Measurements from ENCODE around the gene KRT13.

KRT13 gene

DNA sequence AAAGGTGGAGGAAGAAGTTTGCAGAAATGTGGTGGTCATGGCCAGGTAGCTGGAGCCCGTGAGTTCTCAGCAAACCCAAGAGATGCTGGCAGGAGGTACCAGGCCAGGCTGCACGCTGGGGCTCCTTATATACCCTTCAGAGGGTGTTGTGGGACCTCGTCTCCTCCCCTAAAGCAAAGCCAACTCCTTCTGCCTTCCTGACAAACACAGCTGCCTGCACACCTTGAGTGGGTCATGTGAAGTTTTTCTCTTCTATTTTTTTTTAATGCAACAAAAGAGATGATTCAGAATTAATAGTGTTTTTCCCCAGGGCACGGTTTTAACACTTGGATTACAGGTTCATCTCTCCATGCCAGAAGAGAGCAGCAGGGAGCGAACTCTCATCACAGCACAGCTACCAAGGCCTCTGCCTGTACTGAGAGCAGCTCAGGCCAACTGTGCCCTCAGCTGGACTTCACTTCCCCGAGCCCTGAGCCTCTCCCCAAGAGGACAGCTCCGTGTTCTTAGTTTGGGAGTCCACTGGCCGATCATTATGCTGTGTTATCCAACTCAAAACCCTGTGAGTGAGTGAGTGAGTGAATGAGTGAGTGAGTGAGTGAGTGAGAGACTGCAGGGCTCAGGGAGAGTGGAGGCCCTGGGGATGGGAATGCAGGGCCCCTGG lies 13.5 kb upstream of the KRT13 start, which contains the start of gene KRT15:
Gene KRT15, minus strand, starts transcription at position 102 of the 661 bp plus-strand sequence. Its CDS starts 63 bp downstream, at position 39.
- no peak for DNase-seq

DNA sequence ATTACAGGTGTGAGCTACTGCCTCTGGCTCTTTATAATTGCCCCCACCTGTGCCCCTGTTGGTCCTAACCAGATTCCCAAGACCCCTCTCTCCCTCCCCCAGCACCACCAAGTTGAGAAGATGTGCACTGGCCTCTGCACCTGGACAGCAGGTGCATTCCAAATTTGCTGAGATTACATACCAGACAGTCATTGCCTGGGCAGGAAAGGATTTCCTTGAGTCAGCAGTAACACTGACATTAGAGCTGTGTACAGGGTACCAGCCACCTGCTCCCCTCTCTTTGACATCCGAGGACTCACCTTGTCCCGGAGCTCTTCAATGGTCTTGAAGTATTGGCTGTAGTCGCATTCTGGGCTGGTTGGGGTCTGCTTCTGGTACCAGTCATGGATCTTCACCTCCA lies 12.6 kb upstream of the KRT13 start:
- DNase-seq = no peak

DNA sequence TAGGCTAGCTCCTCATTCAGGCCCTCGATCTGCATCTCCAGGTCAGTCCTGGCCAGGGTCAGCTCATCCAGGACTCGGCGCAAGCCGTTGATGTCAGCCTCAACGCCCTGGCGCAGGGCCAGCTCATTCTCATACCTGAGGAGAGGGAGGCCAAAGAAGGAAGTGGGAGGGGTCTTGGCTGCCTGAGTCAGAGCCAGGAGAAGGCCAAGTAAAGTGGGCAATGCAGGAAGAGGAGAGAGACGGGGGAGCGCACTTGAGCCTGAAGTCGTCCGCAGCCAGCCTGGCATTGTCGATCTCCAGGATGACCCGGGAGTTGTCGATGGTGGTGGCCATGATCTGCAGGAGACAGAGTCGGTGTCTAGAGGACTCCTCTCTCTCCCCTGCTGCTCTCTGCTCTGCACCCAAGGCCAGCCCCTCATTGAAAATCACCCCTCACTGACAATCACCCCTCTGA lies 11.4 kb upstream of the KRT13 start:
- DNase-seq = no peak

DNA sequence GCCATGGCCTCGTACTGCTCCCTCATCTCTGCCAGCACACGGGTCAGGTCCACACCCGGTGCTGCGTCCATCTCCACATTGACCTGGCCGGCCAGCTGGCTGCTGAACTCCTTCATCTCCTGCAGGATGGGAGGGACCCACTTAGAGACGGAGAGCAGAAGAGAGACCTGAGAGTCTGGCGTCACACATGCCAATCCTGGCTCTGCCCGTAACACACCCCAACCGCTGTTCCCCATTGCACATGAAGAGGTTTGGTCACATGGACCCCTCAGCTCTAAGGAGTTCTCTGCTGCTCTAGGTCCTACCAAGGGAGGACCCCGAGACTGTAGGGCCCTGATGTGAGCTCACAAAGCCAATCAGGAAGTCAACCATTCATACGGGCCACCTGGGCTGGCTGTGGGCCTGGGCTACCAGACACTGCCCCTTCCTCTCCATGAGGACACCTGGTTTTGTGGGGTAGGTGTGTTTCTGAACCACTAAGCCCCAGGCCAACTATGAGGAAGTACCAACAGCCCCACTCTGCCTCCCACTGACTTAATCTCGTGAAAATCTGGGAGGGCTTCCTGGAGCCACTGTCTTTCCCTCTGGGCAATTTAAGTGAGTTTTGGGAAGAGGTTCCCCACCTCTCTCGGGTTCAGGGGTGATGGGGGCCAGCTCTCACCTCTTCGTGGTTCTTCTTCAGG lies 10.9 kb upstream of the KRT13 start:
- no peak for DNase-seq

DNA sequence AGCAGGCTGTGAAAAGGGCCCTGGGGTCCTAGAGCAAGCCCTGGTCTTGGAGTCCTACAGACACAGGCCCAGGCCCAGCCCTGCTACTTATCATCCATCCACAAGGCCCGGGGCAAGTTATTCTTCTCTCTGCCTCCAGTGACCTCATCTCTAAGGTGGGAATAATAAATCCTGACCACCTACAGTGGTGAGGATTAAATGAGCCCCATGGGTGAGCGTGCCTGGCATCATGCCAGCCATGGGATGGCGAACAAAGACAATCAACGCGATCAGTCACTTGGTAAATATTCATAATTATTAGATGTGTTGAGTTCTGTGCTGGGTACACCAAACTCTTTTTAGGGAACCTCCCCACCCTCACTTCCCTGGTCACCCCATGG lies 7.7 kb upstream of the KRT13 start:
- no peak for DNase-seq

DNA sequence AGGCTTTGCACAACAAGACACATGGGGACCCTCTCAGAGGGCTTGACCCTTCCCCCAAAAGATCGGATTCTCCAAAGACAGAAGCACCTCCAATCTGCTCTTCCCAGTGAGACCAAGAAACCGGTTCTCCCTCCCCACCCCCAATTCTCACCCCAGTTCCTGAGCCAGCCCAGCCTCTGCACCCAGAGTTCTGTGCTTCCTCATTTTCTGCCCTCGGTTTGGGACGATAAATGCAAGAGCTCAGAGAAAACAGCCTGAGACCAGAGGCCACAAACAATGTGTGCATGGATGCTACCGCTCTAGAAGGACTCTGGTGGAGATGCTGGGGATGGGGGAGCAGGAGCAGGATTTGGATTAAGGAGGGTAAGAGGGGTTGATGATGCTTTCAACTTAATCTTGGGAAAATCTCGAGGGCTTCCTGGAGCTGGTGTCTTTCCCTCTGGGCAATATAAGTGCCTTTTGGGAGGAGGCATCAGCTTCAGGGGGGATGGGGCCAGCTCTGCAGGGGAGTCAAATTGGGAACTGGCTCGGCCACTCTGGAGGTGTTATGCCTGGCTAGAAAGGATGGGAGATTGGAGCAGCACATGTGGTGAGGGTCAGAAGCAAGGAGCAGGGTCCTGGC lies 7.2 kb upstream of the KRT13 start:
- DNase-seq = no peak

DNA sequence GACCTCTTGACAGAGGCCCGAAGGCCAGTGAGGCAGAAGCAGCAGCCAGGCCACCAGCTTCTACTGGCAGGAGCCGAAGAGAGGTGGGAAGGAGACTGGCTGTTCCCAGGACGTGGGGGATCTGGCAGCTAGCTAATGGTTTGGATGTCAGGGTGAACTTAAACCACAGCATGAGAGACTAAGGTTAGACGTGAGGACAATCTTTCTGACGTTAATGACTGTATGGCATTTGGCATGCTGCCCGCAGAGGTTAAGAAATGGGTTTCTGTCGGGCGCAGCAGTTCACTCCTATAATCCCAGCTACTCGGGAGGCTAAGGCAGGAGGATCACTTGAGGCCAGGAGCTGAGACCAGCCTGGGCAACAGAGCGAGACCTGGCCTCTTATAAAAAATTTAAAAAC lies 6.3 kb upstream of the KRT13 start:
- DNase-seq = no peak

DNA sequence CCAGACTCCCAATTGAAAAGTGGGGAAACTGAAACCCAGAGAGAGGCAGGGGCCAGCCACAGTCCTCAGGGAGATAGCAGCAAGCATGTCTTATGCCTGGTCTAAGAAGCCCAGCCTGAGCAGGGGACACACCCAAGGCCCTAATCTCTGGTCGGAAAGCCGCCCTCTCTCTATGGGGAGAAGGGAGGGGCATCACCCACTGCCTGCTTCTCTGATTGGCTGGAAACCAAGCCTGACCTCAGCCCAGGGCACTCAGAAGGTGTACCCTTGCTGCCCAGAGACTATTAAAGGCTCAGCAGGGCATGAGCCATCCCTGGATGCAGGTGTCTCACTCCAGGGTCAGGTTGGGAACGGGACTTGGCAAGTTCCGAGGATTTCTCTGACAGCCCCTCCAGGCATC lies 5.7 kb upstream of the KRT13 start:
- DNase-seq = no peak

DNA sequence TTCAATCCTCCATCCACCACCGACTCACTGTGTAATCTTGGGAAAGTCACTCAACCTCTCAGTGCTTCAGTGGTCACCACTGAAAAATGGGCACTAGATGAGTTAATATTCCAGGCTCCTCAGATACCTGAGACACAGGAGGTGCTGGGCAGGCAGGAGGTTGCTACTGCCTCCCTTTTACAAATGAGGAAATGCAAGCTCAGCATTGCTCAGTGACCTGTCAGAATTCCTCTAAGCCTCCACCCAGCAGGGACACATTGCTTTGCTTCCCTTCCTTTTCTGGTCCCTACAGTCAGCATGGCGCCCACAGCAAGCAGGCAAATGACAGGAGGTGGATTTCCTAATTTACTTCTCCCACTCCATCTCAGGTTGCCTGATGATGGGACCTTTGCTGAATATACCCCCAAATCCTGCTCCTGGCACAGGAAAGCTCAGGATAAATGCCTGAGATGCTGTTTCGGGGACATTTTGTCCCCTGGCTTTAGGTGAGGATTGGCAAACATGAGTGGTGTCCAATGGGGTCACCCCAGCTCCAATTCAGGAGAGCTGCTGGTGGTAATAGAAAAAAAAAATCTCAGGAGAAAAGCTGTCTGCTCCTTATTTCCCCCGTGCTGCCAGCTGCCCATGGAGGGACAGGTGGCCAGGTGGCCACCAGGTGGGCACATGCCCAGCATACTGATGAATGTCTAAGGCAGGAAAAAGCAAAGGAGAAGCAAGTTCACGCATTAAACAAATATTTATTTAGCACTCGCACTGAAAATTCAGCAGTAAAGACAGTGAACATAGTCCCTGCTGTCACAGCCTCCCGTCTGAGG lies 5.0 kb upstream of the KRT13 start:
- DNase-seq = no peak

DNA sequence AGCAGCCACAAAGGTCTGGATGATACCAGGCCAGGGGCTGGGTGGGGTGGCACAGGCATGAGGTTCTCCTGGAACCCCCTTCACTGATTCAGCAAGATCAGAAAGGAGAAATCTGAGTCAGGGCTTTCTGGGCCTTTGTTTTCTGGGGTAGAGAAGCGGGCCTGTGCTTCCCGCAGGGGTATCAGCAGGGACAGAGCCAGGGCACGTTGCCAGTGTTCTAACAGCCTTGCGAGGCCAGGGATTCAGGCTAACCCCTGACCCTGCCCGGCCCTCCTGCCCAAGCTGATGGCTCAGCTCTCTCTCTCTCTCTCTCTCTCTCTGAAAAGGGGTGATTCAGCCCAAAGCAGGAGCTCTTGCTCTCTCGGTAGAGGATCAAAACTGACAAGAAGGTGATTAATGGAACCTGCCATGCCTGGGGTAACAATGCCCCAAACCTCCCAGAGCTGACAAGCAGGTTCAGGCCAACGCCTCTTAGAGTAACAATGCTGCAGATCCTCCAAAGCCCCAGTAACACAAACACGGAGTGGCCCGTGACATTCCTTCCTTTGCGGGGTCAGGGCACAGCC lies 2.0 kb upstream of the KRT13 start:
- no peak for DNase-seq

DNA sequence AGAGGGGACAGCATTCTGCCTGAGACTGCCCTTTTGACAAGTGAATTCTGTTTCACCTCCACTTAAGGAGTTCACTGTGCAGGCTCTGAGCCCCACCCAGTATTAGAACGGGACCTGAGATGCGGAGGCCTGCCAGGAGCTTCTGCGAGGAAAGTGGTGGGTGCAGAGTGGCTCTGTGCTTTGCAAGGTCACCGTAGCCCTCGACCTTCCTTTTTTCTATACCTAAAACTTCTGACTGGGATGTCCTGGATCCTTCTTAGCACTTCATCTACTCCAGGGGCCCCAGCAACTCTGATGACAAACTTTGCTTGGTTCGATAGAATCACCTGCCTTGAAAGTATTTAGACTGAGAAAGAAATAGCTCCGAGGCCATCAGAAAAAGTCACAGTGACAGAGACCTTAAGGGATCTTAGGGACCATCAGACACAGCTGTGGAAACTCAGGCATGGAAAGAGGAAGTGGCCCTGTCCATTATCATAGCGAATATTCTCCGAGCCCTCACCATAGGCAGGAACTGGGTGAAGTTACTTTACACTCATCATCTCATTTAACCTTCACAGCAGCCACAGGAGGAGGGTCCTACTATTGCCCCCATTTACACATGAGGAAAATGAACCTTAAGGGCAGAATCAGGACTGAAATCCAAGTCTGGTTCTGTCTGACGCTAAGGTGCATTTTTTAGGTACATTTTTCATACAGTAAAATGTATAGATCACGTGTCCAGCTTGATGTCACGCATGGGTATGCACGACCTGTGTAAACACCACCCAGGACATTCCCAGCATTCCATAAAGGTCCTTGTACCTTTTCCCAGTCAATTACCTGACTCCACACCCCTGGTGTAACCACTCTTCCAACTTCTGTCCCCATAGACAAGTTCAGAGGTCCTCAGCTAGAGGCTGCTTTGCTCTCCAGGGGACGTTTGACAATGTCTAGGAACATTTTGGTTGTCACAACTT lies 676 bp upstream of the KRT13 start:
- DNase-seq = no peak

DNA sequence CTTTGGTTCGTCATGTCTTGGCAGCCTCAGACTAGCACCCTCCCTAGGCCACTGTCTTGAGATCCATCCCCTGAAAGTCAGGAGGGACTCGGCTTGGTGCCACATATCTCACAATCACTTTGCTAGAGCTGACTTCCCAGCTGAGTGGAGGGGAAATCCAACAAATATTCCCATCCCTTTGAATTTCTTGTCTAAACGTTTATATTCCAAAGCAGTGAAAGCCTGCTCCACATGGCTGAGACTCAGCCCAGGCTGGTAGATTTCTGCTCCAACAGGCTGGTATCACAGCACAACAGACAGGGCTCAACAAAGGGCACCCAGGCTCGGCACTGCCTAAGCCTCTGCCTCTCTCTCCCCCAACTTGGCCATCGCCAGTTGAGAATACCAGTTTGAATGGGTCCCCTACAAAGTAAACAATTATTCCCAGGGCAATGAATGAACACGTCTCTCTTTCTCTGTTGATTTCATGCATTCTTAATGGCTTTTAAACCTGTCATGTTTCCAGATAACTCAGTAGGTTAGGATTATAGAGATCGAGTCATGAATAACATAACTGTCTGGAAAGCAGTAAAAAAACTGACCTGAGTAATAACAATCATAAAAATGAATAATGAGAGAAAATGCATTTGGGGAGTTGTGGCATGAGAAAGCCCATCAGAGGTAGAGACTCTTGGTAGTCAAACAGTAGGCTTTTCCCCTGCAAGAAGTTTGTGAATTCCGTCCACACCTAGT lies 1.0 kb downstream of the KRT13 start:
- DNase-seq = no peak

DNA sequence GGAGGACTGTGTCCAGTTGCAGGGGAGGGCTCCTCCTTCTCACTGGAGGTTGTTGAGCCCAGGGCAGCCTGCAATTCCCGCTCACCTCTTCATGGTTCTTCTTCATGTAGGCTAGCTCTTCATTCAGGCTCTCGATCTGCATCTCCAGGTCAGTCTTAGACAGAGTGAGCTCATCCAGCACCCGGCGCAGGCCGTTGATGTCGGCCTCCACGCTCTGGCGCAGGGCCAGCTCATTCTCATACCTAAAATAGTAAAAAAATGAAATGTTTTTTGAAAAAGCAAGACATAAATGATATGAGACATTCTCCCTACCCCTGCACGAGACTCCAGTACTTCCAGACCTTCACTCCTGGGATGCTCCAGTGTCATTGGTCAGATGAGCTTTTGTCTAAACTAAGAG lies 2.2 kb downstream of the KRT13 start:
- no peak for DNase-seq

DNA sequence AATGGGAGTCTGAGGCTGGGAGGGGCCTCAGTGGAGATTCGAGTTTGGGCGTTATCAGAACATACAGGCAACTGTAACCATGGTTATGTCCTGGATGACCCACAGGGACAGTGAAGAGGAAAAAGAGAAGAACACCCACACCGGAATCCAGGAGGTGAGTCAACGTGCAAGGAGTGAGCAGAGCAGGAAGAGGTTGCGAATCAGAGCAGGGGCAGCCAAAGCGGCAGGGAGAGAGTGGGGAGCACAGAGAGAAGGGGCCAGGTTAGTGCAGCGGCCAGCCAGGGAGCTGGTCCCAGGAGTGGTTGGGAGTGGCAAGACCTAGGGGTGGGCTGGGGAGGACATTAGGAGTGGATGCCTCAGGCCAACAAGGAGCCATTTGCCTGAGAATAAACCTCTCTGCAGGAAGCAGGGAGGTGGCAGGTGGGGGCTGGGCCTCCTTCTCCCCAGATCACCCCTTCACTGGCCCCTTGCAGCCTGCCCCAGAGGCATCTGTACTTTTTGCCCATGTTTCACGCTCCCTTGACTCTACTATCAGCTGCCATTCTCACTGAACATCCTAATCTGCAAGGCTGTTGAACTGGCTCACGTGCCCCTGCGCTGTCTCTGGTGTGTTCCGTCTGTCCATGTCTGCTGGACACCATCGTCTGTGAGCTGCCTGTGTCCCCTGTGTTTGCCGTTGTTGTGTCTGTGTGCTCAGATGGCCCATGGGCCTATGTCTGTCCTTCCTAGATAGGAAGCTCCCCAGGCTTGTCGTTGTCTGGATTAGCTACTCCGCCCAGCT lies 5.1 kb downstream of the KRT13 start:
- DNase-seq = no peak

DNA sequence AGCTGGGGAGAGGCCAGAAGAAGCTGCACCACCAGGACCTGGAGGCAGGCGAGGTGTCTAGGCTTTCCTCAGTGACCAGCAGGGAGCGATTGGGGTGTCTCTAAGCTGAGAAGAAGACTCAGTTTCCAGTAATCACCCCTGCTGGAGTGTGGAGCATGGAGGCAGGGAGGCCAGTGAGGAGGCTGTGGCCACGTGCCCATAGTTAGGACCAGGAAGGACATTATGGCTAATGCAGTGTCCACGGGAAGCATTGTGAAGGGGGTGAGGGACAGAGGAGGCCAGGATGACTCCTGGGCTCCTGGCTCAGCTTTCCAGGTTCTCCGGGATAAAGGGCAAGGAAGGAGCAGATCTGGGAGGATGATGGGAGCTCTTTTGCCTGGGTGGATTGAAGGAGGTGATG lies 5.7 kb downstream of the KRT13 start:
- DNase-seq = no peak

DNA sequence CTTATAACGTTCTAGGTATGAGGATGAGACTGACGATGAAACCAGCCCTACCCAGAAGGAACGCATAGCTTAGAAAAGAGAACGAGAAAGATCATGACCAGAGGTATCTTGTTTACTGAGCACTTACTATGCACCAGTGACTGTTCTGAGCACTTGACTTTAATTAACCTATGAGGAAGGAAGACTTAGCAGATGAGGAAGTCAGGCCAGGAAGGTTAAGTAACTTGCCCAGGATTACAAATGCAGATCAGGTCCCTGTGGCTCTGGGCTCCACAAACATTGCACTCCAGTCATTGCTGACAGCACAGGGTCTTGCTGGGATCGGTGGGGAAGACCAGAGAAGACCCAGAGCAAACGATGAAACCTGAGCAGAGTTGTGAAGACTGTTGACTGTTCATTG lies 7.1 kb downstream of the KRT13 start:
- no peak for DNase-seq

DNA sequence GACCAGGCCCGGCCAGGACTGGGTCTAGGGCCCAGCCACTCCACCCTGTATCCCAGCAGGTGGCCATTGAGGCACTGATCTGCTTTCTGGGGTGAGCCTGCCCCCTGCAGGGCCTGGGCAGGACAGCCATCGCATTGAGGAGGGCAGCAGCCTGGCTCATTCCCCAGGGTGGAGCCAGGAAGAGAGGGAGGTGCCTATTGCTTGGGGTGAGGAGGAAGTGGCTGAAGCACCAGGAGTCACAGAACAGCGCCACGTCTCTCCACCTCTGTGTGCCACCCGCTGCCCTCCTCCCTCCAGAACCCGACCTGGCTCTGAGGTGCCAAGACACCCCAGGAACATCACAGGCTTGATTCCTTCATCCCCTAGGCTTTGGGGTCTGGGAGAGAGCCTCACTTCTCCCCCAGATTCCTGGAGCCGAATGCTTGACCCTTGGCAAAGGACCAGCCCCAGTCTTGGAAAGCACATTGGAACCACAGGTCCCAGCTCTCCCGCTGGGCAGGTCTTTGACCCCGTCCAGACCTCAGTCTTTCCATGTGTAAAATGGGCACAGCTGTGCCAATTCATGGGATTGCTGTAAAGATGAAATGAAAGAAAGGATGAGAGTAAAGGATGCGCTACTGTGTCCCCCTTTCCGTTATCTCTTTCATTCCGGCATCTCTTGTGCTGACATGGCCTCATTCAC lies 8.5 kb downstream of the KRT13 start:
- DNase-seq = peak; percentile 30

DNA sequence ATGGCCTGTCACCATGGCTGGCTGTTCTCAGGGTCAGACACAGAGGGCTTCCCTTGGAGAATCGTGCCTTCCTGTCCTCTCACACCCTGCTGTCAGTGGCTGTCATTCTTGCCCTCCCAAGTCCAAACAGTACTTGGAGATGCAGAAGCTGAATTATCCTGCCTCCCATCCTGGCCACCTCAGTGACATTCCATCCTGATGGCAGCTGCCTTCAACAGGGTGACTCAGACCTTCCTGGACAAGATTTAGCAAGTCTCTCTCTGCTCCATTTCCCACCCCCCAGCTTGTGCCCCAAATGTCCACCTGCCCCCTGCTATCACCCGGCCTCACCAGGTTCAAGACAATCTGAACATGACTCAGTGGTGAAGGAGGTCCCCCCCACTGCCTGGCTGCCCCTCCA lies 10.9 kb downstream of the KRT13 start:
- no peak for DNase-seq

DNA sequence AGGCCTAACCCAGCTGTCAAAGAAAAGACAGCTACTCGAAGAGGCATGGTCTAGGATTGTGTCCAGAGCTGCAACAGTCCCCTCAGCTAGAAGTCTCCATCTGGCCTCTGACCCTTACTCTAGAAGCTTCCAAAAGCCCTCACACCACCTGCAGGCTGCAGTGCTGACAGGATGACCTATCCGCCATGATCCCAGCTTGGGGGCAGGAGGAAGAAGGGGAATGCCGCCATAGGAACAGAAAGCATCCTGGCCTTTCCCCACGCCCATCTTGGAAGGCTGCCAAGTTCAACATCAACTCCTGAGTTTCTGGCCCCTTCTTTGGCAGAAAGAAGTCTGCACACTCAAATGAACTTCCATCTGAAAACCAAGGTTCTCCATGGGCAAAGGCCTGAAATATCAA lies 12.6 kb downstream of the KRT13 start:
- no peak for DNase-seq

DNA sequence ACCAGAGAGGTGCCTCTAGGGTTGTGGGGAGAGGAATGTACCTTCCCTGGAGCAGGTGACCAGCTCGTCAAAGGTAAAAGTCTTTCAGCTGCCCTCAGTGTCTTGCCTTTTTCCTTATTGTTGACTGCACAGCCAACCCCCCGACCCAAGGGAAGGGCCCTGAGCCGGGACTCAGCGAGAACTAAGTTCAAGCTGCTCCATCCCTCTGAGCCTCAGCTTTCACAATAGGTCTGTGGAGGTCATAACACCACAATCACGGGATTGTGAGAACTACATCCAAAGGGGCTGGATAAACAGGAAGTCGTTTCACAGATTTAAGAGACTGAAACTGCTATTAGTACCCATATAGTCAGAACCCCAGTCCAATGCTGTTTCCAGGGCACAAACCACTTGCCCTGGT lies 13.1 kb downstream of the KRT13 start:
- DNase-seq = no peak
